ENCODE results near the gene MSGN1. TPM values are rescaled to one million over a fixed set of nuclear protein-coding genes. Genes with fewer than 3 reads are reported as not detected.

MSGN1 gene
- total and polyA plus RNA-seq, 2 donors (not counting 3 experiments of a cell fraction or from before 2014, with no cell fraction given) = not detected

- Histone ChIP-seq H3K79me2 (ENCODE audit: control insufficient read depth, insufficient read depth, low read length) (no peaks in the 10 kb centered on the region), H3K36me3 (ENCODE audit: control insufficient read depth in 2 of 2, extremely low read depth in 1 of 2, insufficient read depth in 2 of 2, low read length in 2 of 2) (no peaks in the 10 kb centered on the region), H3K9me1 (replicated peaks; ENCODE audit: control insufficient read depth, extremely low read depth, insufficient read depth, low read length) (no peaks in the 10 kb centered on the region), H3K9ac (replicated peaks; ENCODE audit: extremely low read depth, insufficient read depth, low read length) (no peak overlapping the region), H3K4me1 (ENCODE audit: control insufficient read depth, extremely low read depth, insufficient read depth, low read length) (peaks cover 2% of the 10 kb centered on the region), H3K4me2 (ENCODE audit: insufficient read depth, low read length) (no peak overlapping the region), H3K27ac (ENCODE audit: insufficient read depth, low read depth, low read length) (no peak overlapping the region), H3K27me3 (ENCODE audit: control insufficient read depth in 2 of 2, insufficient read depth in 2 of 2, low read length in 2 of 2) (peaks cover 0 to 1% of the 10 kb centered on the region in 2 experiments), H2AFZ (ENCODE audit: low read depth, low read length) (no peak overlapping the region), H4K20me1 (replicated peaks; ENCODE audit: control insufficient read depth, extremely low read depth, insufficient read depth, low read length) (no peaks in the 10 kb centered on the region), H3K9me3 (replicated peaks; ENCODE audit: control insufficient read depth, insufficient read depth, low read length) (no peaks in the 10 kb centered on the region), H3K4me3 (replicated peaks in 1 of 3; ENCODE audit: insufficient read depth in 1 of 3, low read depth in 1 of 3, low read length in 3 of 3) (no peak overlapping the region)
- ChIA-PET CTCF (interaction anchor here (0.9 kb wide), 1 partner anchor 93 kb away, joined by 3 read pairs; no protein-coding TSS in a partner anchor), POLR2A (no interaction called here)
- no peak for DNase-seq (ENCODE audit: low read depth, low spot score)
- dilution Hi-C loops (cut with MboI; ENCODE audit: extremely low pct_ligation_motif_present, low sequenced_read_pairs) (no loop called here), intact Hi-C loops (cut with micrococcal nuclease) (no loop called here)
- TF ChIP-seq POLR2AphosphoS5 (IDR thresholded peaks at IDR 0.05; ENCODE audit: insufficient read depth, low read depth, low read length) = no peak
- TF ChIP-seq, protein P1, sequence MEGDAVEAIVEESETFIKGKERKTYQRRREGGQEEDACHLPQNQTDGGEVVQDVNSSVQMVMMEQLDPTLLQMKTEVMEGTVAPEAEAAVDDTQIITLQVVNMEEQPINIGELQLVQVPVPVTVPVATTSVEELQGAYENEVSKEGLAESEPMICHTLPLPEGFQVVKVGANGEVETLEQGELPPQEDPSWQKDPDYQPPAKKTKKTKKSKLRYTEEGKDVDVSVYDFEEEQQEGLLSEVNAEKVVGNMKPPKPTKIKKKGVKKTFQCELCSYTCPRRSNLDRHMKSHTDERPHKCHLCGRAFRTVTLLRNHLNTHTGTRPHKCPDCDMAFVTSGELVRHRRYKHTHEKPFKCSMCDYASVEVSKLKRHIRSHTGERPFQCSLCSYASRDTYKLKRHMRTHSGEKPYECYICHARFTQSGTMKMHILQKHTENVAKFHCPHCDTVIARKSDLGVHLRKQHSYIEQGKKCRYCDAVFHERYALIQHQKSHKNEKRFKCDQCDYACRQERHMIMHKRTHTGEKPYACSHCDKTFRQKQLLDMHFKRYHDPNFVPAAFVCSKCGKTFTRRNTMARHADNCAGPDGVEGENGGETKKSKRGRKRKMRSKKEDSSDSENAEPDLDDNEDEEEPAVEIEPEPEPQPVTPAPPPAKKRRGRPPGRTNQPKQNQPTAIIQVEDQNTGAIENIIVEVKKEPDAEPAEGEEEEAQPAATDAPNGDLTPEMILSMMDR (IDR thresholded peaks at IDR 0.05; ENCODE audit: extremely low read depth in 1 of 2, insufficient read depth in 1 of 2, low read depth in 1 of 2, low read length in 2 of 2) = no peak
- no peak for TF ChIP-seq POLR2A (IDR thresholded peaks at IDR 0.05; ENCODE audit: low read depth, low read length)
- TF ChIP-seq MYC (IDR thresholded peaks at IDR 0.05; ENCODE audit: low read depth, low read length) = no peak
- TF ChIP-seq GATA2 (IDR thresholded peaks at IDR 0.05; ENCODE audit: insufficient read depth, insufficient read length, low read depth, low read length) = no peak
- TF ChIP-seq FOS (IDR thresholded peaks at IDR 0.05; ENCODE audit: borderline replicate concordance, insufficient read depth, low read length) = no peak
- TF ChIP-seq, protein P2, sequence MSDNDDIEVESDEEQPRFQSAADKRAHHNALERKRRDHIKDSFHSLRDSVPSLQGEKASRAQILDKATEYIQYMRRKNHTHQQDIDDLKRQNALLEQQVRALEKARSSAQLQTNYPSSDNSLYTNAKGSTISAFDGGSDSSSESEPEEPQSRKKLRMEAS (IDR thresholded peaks at IDR 0.05; ENCODE audit: insufficient read depth, insufficient read length) = no peak
- no peak for TF ChIP-seq JUN (IDR thresholded peaks at IDR 0.05; ENCODE audit: borderline replicate concordance, insufficient read depth, insufficient read length, low read depth)
- no peak for TF ChIP-seq EZH2 (IDR thresholded peaks at IDR 0.05; ENCODE audit: borderline replicate concordance, low read depth, low read length, severe bottlenecking)
- no peak for FAIRE-seq
- BruUV-seq (replicated peaks) = no TSS peak
Measured at GRCh38 chr2:17813010-17813741, 3.1 kb upstream of the MSGN1 start.
